Breast epithelium (tissue), 4 donors: ENCODE results near the gene CDH13. TPM values are rescaled to one million over a fixed set of nuclear protein-coding genes. Genes with fewer than 3 reads are reported as not detected.

Source experiments
- DNase-seq, 2 donors: peaks; one replicate each; pipeline ENCODE4 v3.0.0-alpha.2; 2019; ENCODE audit warnings: low spot score in 2 of 2
- H3K27ac ChIP-seq, 2 donors: fragments of 200-600 bp; sonication (generic) in 1 of 2; one replicate each; pipeline ENCODE4 v1.5.1; 2016 to 2019; ENCODE audit warnings: mild to moderate bottlenecking in 1 of 2
- H3K27me3 ChIP-seq, 2 donors: fragments of 200-600 bp; sonication (generic) in 1 of 2; one replicate each; pipeline versions ENCODE4 v1.5.1 to v1.6.0; 2017 to 2019; ENCODE audit warnings: control low read depth in 1 of 2, mild to moderate bottlenecking in 1 of 2
- H3K36me3 ChIP-seq: fragments of 200-600 bp; one replicate; pipeline ENCODE4 v1.5.1; 2019
- H3K4me1 ChIP-seq, 2 donors: fragments of 200-600 bp; sonication (generic); one replicate each; pipeline ENCODE4 v1.5.1; 2016 to 2019; ENCODE audit warnings: control low read depth in 1 of 2
- H3K4me3 ChIP-seq, 3 donors: fragments of 200-600 bp; sonication (generic); 1 replicate in 2 of 3; 2 replicates in 1 of 3; pipeline ENCODE4 v1.5.1; 2016 to 2019; ENCODE audit warnings: mild to moderate bottlenecking in 3 of 3, moderate library complexity in 2 of 3
- H3K9me3 ChIP-seq, 2 donors: fragments of 200-600 bp; sonication (generic) in 1 of 2; one replicate each; pipeline ENCODE4 v1.5.1; 2016 to 2019; ENCODE audit warnings: control low read depth in 1 of 2
- CTCF ChIP-seq, 3 donors: fragments of 450-650 bp; IDR thresholded peaks; one replicate each; pipeline ENCODE4 v1.5.1; 2016 to 2017; ENCODE audit warnings: antibody characterized with exemption in 3 of 3, mild to moderate bottlenecking in 3 of 3, moderate library complexity in 3 of 3
- POLR2A ChIP-seq: fragments of 450-650 bp; IDR thresholded peaks from one replicate; pipeline ENCODE4 v1.6.1; 2016; ENCODE audit warnings: antibody characterized with exemption, mild to moderate bottlenecking, moderate library complexity
- POLR2AphosphoS5 ChIP-seq, 3 donors: sonication (generic); formaldehyde crosslinking; IDR thresholded peaks; one replicate each; pipeline ENCODE4 v1.6.1; 2017; ENCODE audit warnings: antibody characterized with exemption in 3 of 3
- intact Hi-C: fragments of 100-400 bp; cut with DNase I; formaldehyde crosslinking; loops from one replicate; pipeline ENCODE4 v1.15.1; 2023; ENCODE audit warnings: low total_unique reads
- total RNA-seq, 3 donors: library from RNA; depleted of rRNA; stranded (reverse); fragments of >200 nt; gene quantifications; one replicate each; pipeline ENCODE4 v1.1.0, GENCODE V29; 2016

Gene CDH13
- total RNA-seq, 3 donors from 2014 or later, result 6.0 to 13.1 (median 11.5) TPM

DNA sequence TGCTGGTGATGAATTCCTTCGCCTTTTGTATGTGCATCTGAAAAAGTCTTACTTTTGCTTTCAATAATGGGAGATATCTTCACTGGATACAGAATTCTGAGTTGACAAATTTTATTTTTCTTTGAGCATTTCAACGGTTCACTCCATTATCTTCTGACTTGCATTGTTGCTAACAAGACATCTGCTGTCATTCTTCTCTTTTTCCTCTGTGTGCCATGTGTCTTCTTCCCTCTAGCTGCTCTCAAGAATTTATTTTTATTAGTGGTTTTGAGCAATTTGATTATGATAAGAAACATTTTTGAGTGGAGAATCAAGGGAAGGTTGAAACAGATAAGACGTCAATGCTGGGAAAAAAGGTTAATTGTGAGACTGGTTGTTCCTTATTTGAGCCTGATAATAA is 471.8 kb downstream of the CDH13 start:
- H3K9me3 ChIP-seq, result peaks cover 0 to 40% of the 10 kb centered on the region in 2 donors
- TF ChIP-seq POLR2AphosphoS5 (IDR thresholded peaks at IDR 0.05), result no peak
- TF ChIP-seq CTCF (IDR thresholded peaks at IDR 0.05), result no peak
- TF ChIP-seq POLR2A, result no peak
- H3K4me1 ChIP-seq, result no peaks in the 10 kb centered on the region
- H3K4me3 ChIP-seq, result no peak overlapping the region
- peaks cover 0 to 2% of the 10 kb centered on the region in 2 donors for H3K27me3 ChIP-seq
- no peaks in the 10 kb centered on the region for H3K36me3 ChIP-seq
- H3K27ac ChIP-seq, result no peak overlapping the region
- intact Hi-C loops, result no loop called here
- no peak for DNase-seq

- intact Hi-C loops, result no loop called here
- TF ChIP-seq CTCF (IDR thresholded peaks at IDR 0.05), result no peak
- TF ChIP-seq POLR2A, result no peak
- no peak for TF ChIP-seq POLR2AphosphoS5 (IDR thresholded peaks at IDR 0.05)
- Histone ChIP-seq H3K4me3 (no peak overlapping the region), H3K9me3 (peaks cover 0 to 40% of the 10 kb centered on the region in 2 donors), H3K27me3 (peaks cover 0 to 4% of the 10 kb centered on the region in 2 donors), H3K4me1 (no peaks in the 10 kb centered on the region), H3K36me3 (no peaks in the 10 kb centered on the region), H3K27ac (no peak overlapping the region)
- no peak for DNase-seq
Observed at GRCh38 chr16:83100679-83101078, 473.9 kb downstream of the CDH13 start.

DNA sequence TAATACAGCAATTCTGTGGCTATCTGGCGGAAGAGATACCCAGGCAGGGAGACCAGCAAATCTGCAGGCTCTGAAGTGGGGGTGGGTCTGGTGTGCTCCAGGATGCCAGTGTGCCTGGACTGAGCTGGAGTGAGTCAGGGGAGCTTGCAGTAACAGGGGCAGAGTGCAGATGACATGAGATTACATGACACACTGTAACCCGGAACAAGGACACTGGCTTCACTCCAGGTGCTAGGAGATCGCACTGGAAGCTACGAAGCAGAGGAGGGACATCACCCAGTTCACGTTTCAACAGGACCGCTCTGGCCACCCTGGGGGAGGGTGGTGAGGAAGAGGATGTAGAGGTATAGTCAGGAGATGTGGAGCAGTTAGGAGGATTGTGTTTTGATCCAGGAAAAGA is 475.6 kb downstream of the CDH13 start:
- Histone ChIP-seq H3K36me3 (no peaks in the 10 kb centered on the region), H3K27me3 (peaks cover 0 to 4% of the 10 kb centered on the region in 2 donors), H3K27ac (no peak overlapping the region), H3K4me3 (no peak overlapping the region), H3K4me1 (no peaks in the 10 kb centered on the region), H3K9me3 (peaks cover 0 to 36% of the 10 kb centered on the region in 2 donors)
- DNase-seq, result no peak
- TF ChIP-seq POLR2A (no peak), POLR2AphosphoS5 (IDR thresholded peaks at IDR 0.05) (no peak), CTCF (IDR thresholded peaks at IDR 0.05) (no peak)
- intact Hi-C loops, result no loop called here

- TF ChIP-seq POLR2A, result no peak
- TF ChIP-seq POLR2AphosphoS5 (IDR thresholded peaks at IDR 0.05), result no peak
- TF ChIP-seq CTCF (IDR thresholded peaks at IDR 0.05), result no peak
- Histone ChIP-seq H3K4me3 (no peak overlapping the region), H3K36me3 (no peaks in the 10 kb centered on the region), H3K4me1 (no peaks in the 10 kb centered on the region), H3K27ac (no peak overlapping the region), H3K27me3 (peaks cover 0 to 18% of the 10 kb centered on the region in 2 donors), H3K9me3 (peaks cover 0 to 10% of the 10 kb centered on the region in 2 donors)
- DNase-seq, result no peak
- intact Hi-C loops, result no loop called here
Observed at GRCh38 chr16:83105279-83106077, 478.7 kb downstream of the CDH13 start.

GRCh38 chr16:83109490-83110125 is 482.8 kb downstream of the CDH13 start:
- H3K36me3 ChIP-seq, result no peaks in the 10 kb centered on the region
- intact Hi-C loops, result no loop called here

More at GRCh38 chr16:83109490-83110125, 482.8 kb downstream of the CDH13 start:
- no peak for DNase-seq
- no peaks in the 10 kb centered on the region for H3K9me3 ChIP-seq
- no peak overlapping the region for H3K4me3 ChIP-seq
- peaks cover 0 to 15% of the 10 kb centered on the region in 2 donors for H3K27me3 ChIP-seq
- TF ChIP-seq CTCF (IDR thresholded peaks at IDR 0.05) (no peak), POLR2A (no peak), POLR2AphosphoS5 (IDR thresholded peaks at IDR 0.05) (no peak)
- H3K4me1 ChIP-seq, result no peaks in the 10 kb centered on the region
- H3K27ac ChIP-seq, result no peak overlapping the region
